IPS-15b (cell line): ENCODE data around the gene DDT.
"Not testable (repeated sequence)": the region's sequence is repeated elsewhere in the genome, so short reads cannot be mapped to it uniquely, and the experiment has no call there.

Experiments
- H3K27me3 ChIP-seq: one replicate; pipeline ENCODE4 v1.6.1; 2013; ENCODE audit warnings: low read length; ENCODE audit not compliant: control insufficient read depth, insufficient read depth
- H3K36me3 ChIP-seq: one replicate; pipeline ENCODE4 v1.6.1; 2013; ENCODE audit warnings: low read length; ENCODE audit not compliant: control insufficient read depth, insufficient read depth
- H3K4me1 ChIP-seq: one replicate; pipeline ENCODE4 v1.6.1; 2013; ENCODE audit warnings: mild to moderate bottlenecking, low read length; ENCODE audit not compliant: control insufficient read depth, insufficient read depth
- H3K4me3 ChIP-seq: one replicate; pipeline ENCODE4 v1.5.1; 2013; ENCODE audit warnings: low read depth, low read length
- H3K9ac ChIP-seq: one replicate; pipeline ENCODE4 v1.6.1; 2013; ENCODE audit warnings: low read depth, mild to moderate bottlenecking, low read length
- H3K9me3 ChIP-seq: one replicate; pipeline ENCODE4 v1.6.1; 2013; ENCODE audit warnings: mild to moderate bottlenecking, low read length; ENCODE audit not compliant: control insufficient read depth, insufficient read depth

The DDT gene

DNA sequence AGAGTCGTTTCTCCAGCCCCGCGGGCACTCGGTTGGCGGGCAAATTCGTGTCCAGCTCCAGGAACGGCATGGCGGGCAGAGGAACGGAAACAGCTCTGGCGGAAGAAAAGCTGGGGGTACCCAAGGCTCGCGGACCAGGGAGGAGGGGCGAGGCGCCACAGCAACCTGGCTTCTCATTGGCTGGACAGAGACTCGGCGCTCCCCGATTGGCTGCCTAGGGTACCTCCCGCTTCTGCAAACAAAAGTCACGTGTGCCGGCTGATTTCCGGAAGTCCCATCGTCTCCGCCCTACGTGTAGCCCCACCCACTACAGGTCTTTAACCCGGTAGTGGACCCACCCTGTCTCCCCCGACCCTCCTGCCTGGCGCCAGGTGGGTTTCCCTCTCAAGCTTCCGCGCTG lies at the start of gene DDT:
Gene DDT, minus strand, starts transcription at position 97 of the 400 bp plus-strand sequence. Its CDS starts 27 bp downstream, at position 70.
- H3K27me3 ChIP-seq, H3K36me3 ChIP-seq, H3K9me3 ChIP-seq, H3K4me1 ChIP-seq, H3K4me3 ChIP-seq, H3K9ac ChIP-seq: not testable (repeated sequence)

DNA sequence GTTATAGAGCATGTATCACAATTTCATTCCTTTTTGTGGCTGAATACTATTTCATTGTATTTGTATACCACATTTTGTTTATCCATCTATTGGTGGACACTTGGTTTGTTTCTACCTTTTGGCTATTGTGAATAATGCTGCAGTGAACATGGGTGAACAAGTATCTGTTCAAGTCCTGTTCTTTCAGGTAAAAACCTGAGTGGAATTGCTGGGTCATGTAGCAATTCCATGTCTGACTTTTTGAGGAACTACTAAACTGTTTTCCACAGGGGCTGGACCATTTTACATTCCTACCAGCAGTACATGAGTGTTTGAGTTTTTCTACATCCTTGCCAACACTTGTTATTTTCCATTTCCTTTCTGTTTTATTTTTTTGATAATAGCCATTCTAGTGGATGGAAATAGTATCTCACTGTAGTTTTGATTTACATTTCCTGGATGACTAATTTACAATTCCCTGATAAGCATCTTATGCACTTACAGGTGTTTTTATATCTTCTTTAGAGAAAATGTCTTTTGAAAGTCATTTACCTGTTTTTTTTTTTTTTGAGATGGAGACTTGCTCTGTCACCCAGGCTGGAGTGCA lies 49.1 kb upstream of the DDT start:
- Histone ChIP-seq H3K9me3 (no peaks in the 10 kb centered on the region), H3K4me1 (peaks cover 8% of the 10 kb centered on the region), H3K27me3 (no peaks in the 10 kb centered on the region), H3K4me3 (no peak overlapping the region), H3K9ac (no peak overlapping the region), H3K36me3 (no peaks in the 10 kb centered on the region)

DNA sequence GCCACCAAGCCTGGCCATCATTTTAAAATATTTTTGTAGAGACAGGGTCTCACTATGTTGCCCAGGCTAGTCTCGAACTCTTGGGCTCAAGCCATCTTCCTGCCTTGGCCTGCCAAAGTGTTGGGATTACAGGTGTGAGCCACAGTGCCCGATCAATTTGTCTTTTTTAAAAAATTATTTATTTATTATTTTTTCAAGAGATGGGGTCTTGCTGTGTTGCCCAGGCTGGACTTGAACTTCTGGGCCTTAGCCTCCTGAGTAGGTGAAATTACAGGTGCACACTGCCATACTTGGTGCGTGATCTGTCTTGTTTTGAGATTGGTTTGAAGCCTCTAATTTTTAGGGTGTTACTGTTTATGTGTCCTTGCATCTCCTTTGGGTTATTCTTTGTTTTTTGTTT lies 47.1 kb upstream of the DDT start:
- no peak overlapping the region for H3K9ac ChIP-seq
- H3K4me3 ChIP-seq, result no peak overlapping the region
- no peaks in the 10 kb centered on the region for H3K9me3 ChIP-seq
- H3K36me3 ChIP-seq, result no peaks in the 10 kb centered on the region
- no peaks in the 10 kb centered on the region for H3K27me3 ChIP-seq
- peaks cover 8% of the 10 kb centered on the region for H3K4me1 ChIP-seq

DNA sequence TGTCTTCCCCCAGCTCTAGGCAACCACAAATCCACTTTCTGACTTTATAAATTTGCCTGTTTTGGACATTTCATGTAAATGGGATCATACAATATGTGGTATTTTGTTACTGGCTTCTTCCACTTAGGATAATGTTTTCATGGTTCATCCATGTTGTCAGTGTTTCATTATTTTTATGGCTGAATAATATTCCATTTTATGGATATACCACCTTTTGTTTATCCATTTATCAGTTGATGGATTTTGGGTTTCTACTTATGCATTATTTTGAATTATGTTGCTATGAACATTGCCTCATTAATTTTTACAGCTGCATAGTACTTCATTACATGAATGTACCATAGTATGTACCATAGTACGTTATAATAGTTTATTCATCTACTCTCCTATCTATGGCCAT lies 41.9 kb upstream of the DDT start:
- H3K9ac ChIP-seq, result no peak overlapping the region
- H3K36me3 ChIP-seq, result no peaks in the 10 kb centered on the region
- no peaks in the 10 kb centered on the region for H3K4me1 ChIP-seq
- H3K27me3 ChIP-seq, result no peaks in the 10 kb centered on the region
- H3K9me3 ChIP-seq, result no peaks in the 10 kb centered on the region
- no peak overlapping the region for H3K4me3 ChIP-seq

DNA sequence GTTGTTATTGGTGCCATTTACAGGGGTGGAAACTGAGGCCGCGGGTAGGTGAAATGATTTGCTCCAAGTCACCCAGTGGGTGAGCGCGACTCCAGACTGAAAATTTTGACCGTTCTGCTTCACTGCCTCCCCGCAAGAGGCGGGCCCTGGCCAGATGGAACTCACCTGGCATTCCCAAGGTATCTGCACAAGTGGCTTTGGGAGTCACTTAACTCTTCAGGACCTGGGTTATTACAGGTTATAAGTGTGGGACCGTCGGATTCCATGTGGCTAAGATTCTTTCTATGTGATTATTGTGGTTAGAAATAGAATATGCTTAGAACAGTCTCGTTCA lies 37.5 kb upstream of the DDT start:
- no peaks in the 10 kb centered on the region for H3K27me3 ChIP-seq
- no peaks in the 10 kb centered on the region for H3K36me3 ChIP-seq
- H3K9ac ChIP-seq, result peak overlapping the region; percentile 62
- H3K4me3 ChIP-seq, result peak overlapping the region; percentile 97
- H3K4me1 ChIP-seq, result no peaks in the 10 kb centered on the region
- H3K9me3 ChIP-seq, result no peaks in the 10 kb centered on the region

DNA sequence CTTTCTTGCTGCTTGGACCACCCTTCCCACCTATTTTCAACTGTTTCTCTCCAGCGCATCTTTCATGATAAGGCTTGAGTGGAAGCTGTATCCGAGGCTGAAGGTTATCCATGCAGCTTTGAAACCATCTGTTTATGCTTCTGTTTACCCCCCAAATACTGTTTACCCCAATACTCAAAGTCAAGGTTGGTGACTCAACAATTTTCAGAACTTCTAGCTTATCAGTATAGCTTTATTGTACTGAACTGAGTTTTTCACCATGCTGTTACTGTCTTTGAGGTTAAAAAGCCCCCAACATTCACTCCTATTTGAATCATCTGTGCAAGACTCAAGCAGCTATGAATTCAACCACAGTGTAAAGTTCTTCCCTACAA lies 35.8 kb upstream of the DDT start:
- Histone ChIP-seq H3K4me3 (no peak overlapping the region), H3K36me3 (no peaks in the 10 kb centered on the region), H3K9ac (no peak overlapping the region), H3K27me3 (no peaks in the 10 kb centered on the region), H3K9me3 (no peaks in the 10 kb centered on the region), H3K4me1 (no peaks in the 10 kb centered on the region)

DNA sequence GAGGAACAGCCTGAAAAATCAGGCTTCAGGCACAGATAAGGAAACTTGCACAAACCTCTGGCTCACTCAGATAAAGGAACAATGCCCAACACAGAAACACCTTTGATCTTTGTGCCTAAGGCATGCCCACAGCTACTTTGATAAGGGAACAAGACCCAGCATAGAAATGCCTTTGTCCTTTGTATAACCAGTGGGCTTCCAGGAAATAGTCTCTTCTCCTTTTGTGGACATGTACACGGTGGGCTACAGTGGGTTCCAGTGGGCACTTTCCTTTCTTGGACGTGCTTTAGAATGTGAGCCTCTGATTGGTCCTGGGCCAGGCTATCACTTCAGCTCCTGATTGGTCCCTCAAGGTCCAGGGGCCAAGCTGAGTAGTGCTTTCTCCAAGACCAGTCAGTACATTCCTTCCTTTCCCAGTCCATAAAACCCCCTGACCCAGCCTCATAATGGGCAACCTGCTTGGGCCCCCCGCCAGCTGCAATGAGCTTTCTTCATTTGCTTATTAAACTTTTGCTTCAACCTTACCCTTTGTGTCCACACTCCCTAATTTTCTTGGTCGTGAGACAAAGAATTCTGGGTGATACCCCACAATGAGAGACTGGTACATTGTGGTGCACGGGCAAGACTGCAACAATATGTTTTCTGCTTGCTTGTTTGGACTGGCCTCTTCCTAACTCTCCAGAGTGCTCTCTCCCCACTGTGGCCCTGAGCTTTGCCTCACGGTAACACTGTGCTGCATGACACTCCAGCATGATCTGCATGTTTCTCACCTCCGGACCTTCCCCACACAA lies 35.2 kb upstream of the DDT start:
- Histone ChIP-seq H3K9ac (no peak overlapping the region), H3K4me3 (no peak overlapping the region), H3K36me3 (no peaks in the 10 kb centered on the region), H3K27me3 (no peaks in the 10 kb centered on the region), H3K4me1 (no peaks in the 10 kb centered on the region), H3K9me3 (no peaks in the 10 kb centered on the region)

DNA sequence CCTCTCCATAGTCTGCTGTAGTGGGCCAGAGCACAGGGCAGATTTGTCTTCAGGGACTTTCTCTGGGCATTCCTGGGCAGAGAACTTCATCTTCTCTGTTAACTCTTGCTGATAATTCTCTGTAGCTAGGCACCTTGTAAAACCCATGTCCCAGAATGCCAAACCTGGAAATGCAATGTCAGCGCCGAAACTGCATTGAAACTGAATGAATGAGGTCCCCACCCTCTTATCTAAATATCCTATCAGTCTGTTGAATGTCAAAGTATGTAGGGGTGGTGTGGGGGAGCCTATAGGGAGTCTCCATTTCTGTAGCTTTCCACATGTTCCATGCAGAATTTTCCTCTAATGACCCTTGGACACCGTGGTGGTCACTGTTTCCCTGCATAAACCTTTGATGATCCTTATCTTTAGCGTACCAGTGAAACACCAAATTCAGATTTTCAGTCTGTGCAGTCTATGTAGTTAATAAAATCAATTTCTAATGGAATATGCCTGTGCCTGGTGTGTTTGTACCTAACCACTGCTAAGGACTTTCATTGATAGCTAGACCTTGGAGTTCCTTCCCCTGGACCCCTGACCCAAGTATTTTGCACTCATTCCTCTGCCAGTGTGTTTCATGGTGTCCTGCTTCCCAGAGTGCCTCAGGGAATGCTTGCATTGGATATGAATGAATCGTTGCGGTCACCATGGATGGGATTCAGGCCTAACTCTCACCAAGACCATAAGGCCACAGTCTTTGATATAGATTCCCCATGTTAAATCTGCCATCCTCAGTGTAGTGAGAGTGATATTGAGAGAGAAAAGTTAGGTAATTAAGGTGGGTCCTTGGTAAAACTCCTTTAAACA lies 34.4 kb upstream of the DDT start:
- Histone ChIP-seq H3K4me1 (peaks cover 2% of the 10 kb centered on the region), H3K4me3 (no peak overlapping the region), H3K9ac (no peak overlapping the region), H3K27me3 (no peaks in the 10 kb centered on the region), H3K9me3 (no peaks in the 10 kb centered on the region), H3K36me3 (no peaks in the 10 kb centered on the region)

DNA sequence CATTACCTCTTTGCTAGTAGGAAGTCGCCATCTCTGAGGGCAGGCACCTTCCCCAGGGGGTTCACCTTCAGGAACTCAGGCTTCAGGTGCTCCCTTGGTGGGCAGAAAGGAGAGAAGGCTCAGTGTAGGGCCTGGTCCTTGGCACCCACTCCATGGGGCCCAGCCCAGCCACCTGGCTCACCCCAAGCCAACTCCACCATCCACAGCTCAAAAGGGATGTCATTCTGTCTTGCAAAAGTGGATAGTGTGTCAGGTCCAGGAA lies 33.7 kb upstream of the DDT start:
- H3K36me3 ChIP-seq, result no peaks in the 10 kb centered on the region
- H3K4me3 ChIP-seq, result no peak overlapping the region
- no peaks in the 10 kb centered on the region for H3K9me3 ChIP-seq
- H3K9ac ChIP-seq, result no peak overlapping the region
- H3K27me3 ChIP-seq, result no peaks in the 10 kb centered on the region
- H3K4me1 ChIP-seq, result peaks cover 2% of the 10 kb centered on the region

DNA sequence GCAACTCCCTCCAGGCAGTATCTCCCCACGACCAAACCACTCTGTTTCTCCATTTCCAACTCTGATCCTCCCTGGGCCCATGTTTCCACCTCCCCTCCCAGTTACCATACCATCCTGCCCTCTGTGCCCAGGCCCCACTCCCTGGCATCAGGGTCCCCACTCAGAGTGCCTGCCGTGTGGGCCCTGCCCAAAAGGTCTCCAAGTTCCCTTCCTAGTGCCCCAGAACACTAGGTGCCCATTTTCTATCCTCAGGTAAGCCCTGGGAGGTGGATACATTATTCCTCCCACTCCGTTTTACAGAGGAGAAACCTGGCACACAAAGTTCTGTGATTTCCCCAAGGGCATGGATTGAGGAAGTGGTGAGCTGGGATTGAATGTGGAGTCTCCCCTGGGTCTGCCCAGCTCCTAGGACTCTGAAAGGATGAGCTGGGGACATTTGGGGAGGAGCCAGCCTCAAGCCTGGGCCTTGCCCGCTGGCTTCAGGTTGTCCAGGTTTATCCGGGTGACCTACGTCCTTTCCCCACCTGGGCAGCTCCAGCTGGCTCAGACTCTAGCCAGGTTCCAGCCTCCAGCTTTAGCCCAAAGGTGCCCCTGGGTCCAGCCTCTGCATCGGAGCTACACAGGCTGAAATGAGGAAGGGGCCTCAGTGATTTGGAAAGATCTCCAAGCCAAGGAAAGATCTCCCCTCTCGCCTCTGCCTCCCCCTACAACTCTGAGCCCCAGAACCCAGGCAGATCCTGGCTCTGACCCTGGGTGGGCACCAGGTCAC lies 33.2 kb upstream of the DDT start:
- H3K36me3 ChIP-seq, result no peaks in the 10 kb centered on the region

DNA sequence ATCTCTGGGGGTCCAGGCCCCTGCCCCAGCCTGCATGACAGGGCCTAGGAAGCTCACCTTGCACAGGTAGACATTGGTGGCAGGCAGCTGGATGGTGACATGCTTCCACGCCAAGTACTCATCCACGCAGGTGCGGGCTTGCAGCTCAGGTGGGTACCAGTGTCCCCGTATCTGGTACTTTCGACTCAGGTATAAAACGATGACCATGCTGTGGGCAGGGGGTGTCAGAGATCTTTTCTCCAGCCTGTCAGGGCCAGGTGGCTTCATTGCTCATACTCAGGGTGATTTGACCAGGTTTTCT lies 32.6 kb upstream of the DDT start:
- peaks cover 2% of the 10 kb centered on the region for H3K4me1 ChIP-seq
- peaks cover 2% of the 10 kb centered on the region for H3K27me3 ChIP-seq
- no peaks in the 10 kb centered on the region for H3K9me3 ChIP-seq
- H3K9ac ChIP-seq, result no peak overlapping the region
- H3K4me3 ChIP-seq, result no peak overlapping the region
- no peaks in the 10 kb centered on the region for H3K36me3 ChIP-seq

More for the DNA sequence above, 33.2 kb upstream of the DDT start:
- peaks cover 2% of the 10 kb centered on the region for H3K4me1 ChIP-seq
- no peaks in the 10 kb centered on the region for H3K27me3 ChIP-seq
- H3K9ac ChIP-seq, result no peak overlapping the region
- no peak overlapping the region for H3K4me3 ChIP-seq
- H3K9me3 ChIP-seq, result no peaks in the 10 kb centered on the region
